ENCODE measurements around the gene RAD50. TPM values are rescaled to one million over a fixed set of nuclear protein-coding genes. Genes with fewer than 3 reads are reported as not detected.
"Not testable (repeated sequence)": the region's sequence is repeated elsewhere in the genome, so short reads cannot be mapped to it uniquely, and the experiment has no call there.

The RAD50 gene
- total RNA-seq, 4 donors from 2014 or later, result 34.1 to 40.1 (median 37.5) TPM

GRCh38 chr5:132690156-132690555 is 133.4 kb downstream of the RAD50 start:
- Histone ChIP-seq H3K4me3 (replicated peaks in 1 of 3) (no peak overlapping the region), H3K9me3 (no peaks in the 10 kb centered on the region), H3K27me3 (no peaks in the 10 kb centered on the region), H3K4me1 (no peaks in the 10 kb centered on the region), H3K27ac (no peak overlapping the region), H3K36me3 (no peaks in the 10 kb centered on the region)
- no peak for TF ChIP-seq POLR2A (IDR thresholded peaks at IDR 0.05)
- no peak for TF ChIP-seq CTCF (IDR thresholded peaks at IDR 0.05)
- intact Hi-C loops (cut with DNase I), result no loop called here
- WGBS, 2 donors, result 71 to 95% methylated on average over 3 of the region's 3 CpGs
- DNase-seq, result no peak

GRCh38 chr5:132691755-132692631 is 135.2 kb downstream of the RAD50 start:
- H3K9me3 ChIP-seq; H3K4me3 ChIP-seq (replicated peaks in 1 of 3); DNase-seq; H3K4me1 ChIP-seq; H3K27ac ChIP-seq; H3K36me3 ChIP-seq; H3K27me3 ChIP-seq; intact Hi-C loops (cut with DNase I): not testable (repeated sequence)
- WGBS, 2 donors, result 83 to 93% methylated on average over 5 of the region's 5 CpGs

GRCh38 chr5:132692632-132692967 is 135.8 kb downstream of the RAD50 start:
- no peaks in the 10 kb centered on the region for H3K4me1 ChIP-seq
- no peaks in the 10 kb centered on the region for H3K9me3 ChIP-seq
- DNase-seq, result no peak
- H3K36me3 ChIP-seq, result no peaks in the 10 kb centered on the region
- intact Hi-C loops (cut with DNase I), result no loop called here
- H3K27ac ChIP-seq, result no peak overlapping the region
- no peak for TF ChIP-seq POLR2A (IDR thresholded peaks at IDR 0.05)
- TF ChIP-seq CTCF (IDR thresholded peaks at IDR 0.05), result no peak
- H3K4me3 ChIP-seq (replicated peaks in 1 of 3), result no peak overlapping the region
- no peaks in the 10 kb centered on the region for H3K27me3 ChIP-seq

Other genes starting within 250 kb of the RAD50 start
- gene SLC22A5, start 187.3 kb upstream of the RAD50 start, total RNA-seq, result 10 to 100 TPM; 18.1 to 28.3 (median 24.2) TPM
- 10 to 100 TPM; 24.6 to 49.7 (median 32.1) TPM for gene IRF1, start 66.2 kb upstream of the RAD50 start, total RNA-seq
- not detected for gene IL5, start 13.5 kb upstream of the RAD50 start, total RNA-seq
- not detected for gene IL13, start 101.2 kb downstream of the RAD50 start, total RNA-seq
- not detected for gene IL4, start 117.0 kb downstream of the RAD50 start, total RNA-seq
- 10 to 100 TPM in 2 of 4 donors, 1 to 10 TPM in 2; 8.2 to 12.2 (median 10.5) TPM for gene KIF3A, start 180.6 kb downstream of the RAD50 start, total RNA-seq
- under 1 TPM in 3 of 4 donors, not detected in 1; 0.34 to 0.81 (median 0.67) TPM for gene CCNI2, start 190.4 kb downstream of the RAD50 start, total RNA-seq
- 10 to 100 TPM; 41.9 to 57.7 (median 46.7) TPM for gene SEPTIN8, start 220.3 kb downstream of the RAD50 start, total RNA-seq